ENCODE measurements around the gene CFAP161. TPM values are rescaled to one million over a fixed set of nuclear protein-coding genes. Genes with fewer than 3 reads are reported as not detected.
A peak's percentile ranks its signal among the peaks of the same experiment; 100 is the strongest.

CFAP161 gene, protein sequence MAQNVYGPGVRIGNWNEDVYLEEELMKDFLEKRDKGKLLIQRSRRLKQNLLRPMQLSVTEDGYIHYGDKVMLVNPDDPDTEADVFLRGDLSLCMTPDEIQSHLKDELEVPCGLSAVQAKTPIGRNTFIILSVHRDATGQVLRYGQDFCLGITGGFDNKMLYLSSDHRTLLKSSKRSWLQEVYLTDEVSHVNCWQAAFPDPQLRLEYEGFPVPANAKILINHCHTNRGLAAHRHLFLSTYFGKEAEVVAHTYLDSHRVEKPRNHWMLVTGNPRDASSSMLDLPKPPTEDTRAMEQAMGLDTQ
- not detected in 2 replicates for total RNA-seq (2016; rRNA removed; fragmentation: Illumina TruSeq; extraction: Trizol)
- total RNA-seq (2016; cell fraction: cytosol; rRNA removed; fragmentation: Illumina TruSeq; extraction: Trizol; ENCODE audit: low read depth): 0.18 and 0.71 TPM in 2 replicates
- not detected in 2 replicates for total RNA-seq (2016; cell fraction: insoluble cytoplasmic fraction; rRNA removed; fragmentation: Illumina TruSeq; extraction: Trizol)
- total RNA-seq (2016; cell fraction: membrane; rRNA removed; fragmentation: Illumina TruSeq; extraction: Trizol): not detected in 2 replicates
- total RNA-seq (2016; cell fraction: nucleus; rRNA removed; fragmentation: Illumina TruSeq; extraction: Trizol): not detected in 2 replicates
- polyA plus RNA-seq (2011; rRNA removed): not detected in 2 replicates
- polyA plus RNA-seq (2011; cell fraction: cytosol; rRNA removed): 0.04 TPM in 1 of 2 replicates, not detected in the other
- not detected in 2 replicates for polyA plus RNA-seq (2011; cell fraction: nucleus; rRNA removed)
- polyA plus RNA-seq (2012): not detected in 2 replicates
- polyA plus RNA-seq (2016; cell fraction: cytosol; fragmentation: Illumina TruSeq; extraction: Trizol; ENCODE audit: low read depth): not detected in 2 replicates
- not detected in 2 replicates for polyA plus RNA-seq (2016; cell fraction: insoluble cytoplasmic fraction; fragmentation: Illumina TruSeq; extraction: Trizol; ENCODE audit: low read depth)
- polyA plus RNA-seq (2016; cell fraction: membrane; fragmentation: Illumina TruSeq; extraction: Trizol; ENCODE audit: low read depth): not detected in 2 replicates
- polyA plus RNA-seq (2016; cell fraction: nucleus; fragmentation: Illumina TruSeq; extraction: Trizol; ENCODE audit: insufficient read depth, low read depth): not detected in 2 replicates
- polyA minus RNA-seq (2011; rRNA and poly(A)+ RNA removed; ENCODE audit: low replicate concordance): 0.65 TPM in 1 of 2 replicates, not detected in the other
- not detected in 2 replicates for polyA minus RNA-seq (2011; cell fraction: cytosol; rRNA and poly(A)+ RNA removed)
- not detected in 2 replicates for polyA minus RNA-seq (2011; cell fraction: nucleus; rRNA and poly(A)+ RNA removed)
- not detected for Bru-seq, nascent RNA
- BruChase-seq, experiment 1, labeled RNA remaining after a 6-hour chase: percentile 15 among the genes with signal in this experiment
- percentile 18 among the genes with signal in this experiment for BruChase-seq, experiment 2, labeled RNA remaining after a 2-hour chase
- long read RNA-seq, experiment 1: 0 reads
- long read RNA-seq, experiment 2: 0 reads

DNA sequence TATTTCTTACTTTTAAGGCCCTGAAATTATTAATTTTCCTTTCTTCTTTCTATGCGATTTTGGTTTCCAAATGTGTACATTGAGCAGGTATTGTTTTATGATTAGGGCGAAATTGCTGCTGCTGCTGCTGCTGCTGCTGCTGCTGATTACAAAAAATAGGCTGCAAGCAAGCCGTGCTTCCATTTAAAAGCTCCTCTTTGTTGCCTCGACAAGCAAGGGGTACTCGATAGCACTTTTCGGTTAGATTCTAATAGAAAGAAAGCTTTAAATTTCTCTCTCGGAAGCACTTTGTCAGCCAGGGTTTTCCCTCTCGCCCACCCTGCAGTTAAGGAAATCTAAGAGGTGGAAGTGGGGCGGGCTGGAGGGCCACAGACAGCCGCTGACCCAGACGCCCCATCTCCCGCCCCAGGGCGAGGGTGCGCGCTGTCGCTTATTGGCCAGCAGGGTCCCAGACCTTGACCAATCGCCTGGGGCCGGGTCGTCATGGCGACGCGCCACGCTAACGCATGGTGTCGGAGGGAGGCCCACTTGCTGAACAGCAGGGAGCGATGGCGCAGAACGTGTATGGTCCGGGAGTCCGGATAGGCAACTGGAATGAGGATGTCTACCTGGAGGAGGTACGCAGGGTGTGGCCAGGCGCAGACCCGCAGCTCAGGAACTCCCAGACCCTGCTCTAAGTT is at the start of gene CFAP161:
Gene CFAP161 (plus strand): TSS at position 489 of the 680 bp plus-strand sequence. CDS start 60 bp downstream, at position 549.
- no TSS peak for BruUV-seq (replicated peaks)
- H3K9ac ChIP-seq (ENCODE audit: insufficient read depth, low read depth, low read length): no peak within 1 kb of the TSS
- DNase-seq (ENCODE audit: low spot score) (peak; percentile 29), ATAC-seq (peak; percentile 92), FAIRE-seq (no peak)
- intact Hi-C loops (cut with micrococcal nuclease; ENCODE audit: unreplicated experiment): no loop called here
- TF ChIP-seq ZNF558 (CRISPR knock-in tag; IDR thresholded peaks at IDR 0.05; ENCODE audit: borderline replicate concordance) (no peak), ZSCAN12 (CRISPR knock-in tag; IDR thresholded peaks at IDR 0.05) (no peak), NFYB (CRISPR knock-in tag; IDR thresholded peaks at IDR 0.05) (peak; percentile 67), RFX1 (IDR thresholded peaks at IDR 0.05) (peak; percentile 65), MED13 (CRISPR knock-in tag; IDR thresholded peaks at IDR 0.05) (no peak), RFX3 (CRISPR knock-in tag; IDR thresholded peaks at IDR 0.05) (peak; percentile 76), NFYC (CRISPR knock-in tag; IDR thresholded peaks at IDR 0.05) (peak; percentile 70)
- H4K20me1 ChIP-seq (ENCODE audit: insufficient read depth, low read length): no peaks in the 10 kb centered on the region
- ChIA-PET POLR2A (no interaction called here), CTCF (ENCODE audit: low intra/inter-chr PET ratio, low total read pairs) (no interaction called here)
- no peaks in the 10 kb centered on the region for H3K79me2 ChIP-seq (ENCODE audit: insufficient read depth, low read length)
- no peaks in the 10 kb centered on the region for H3K9me3 ChIP-seq (ENCODE audit: low read length)
- no peak within 1 kb of the TSS; a peak in 1 of 6 replicates for H3K4me3 ChIP-seq (replicated peaks in 1 of 3; ENCODE audit: insufficient read depth in 1 of 3, low read depth in 2 of 3, low read length in 3 of 3)
- H3K27me3 ChIP-seq (ENCODE audit: control insufficient read depth in 1 of 2, insufficient read depth in 2 of 2, low read length in 2 of 2): peaks cover 0 to 8% of the 10 kb centered on the region in 2 experiments; a peak in 1 of 5 replicates
- no peaks in the 10 kb centered on the region for H3K36me3 ChIP-seq (replicated peaks in 1 of 2; ENCODE audit: control insufficient read depth in 1 of 2, insufficient read depth in 2 of 2, low read length in 2 of 2)
- H2AFZ ChIP-seq (ENCODE audit: low read length): no peak within 1 kb of the TSS
- in situ Hi-C loops (cut with HindIII; ENCODE audit: extremely low pct_ligation_motif_present, low pct_unique_long_range_greater_than_20kb): no loop called here
- no peak within 1 kb of the TSS for H3K4me2 ChIP-seq (ENCODE audit: low read depth, low read length)
- H3K27ac ChIP-seq (ENCODE audit: extremely low read length, insufficient read depth, low read length): no peak within 1 kb of the TSS
- WGBS (ENCODE audit: low lambda C conversion rate): 8% methylated on average over 12 of the region's 33 CpGs
- no peaks in the 10 kb centered on the region for H3K4me1 ChIP-seq (ENCODE audit: insufficient read depth, low read length)

Measured in HepG2 (cell line).